Stomach smooth muscle (tissue), 2 donors: ENCODE measurements around the gene CLEC16A.

Experiments
- H3K27ac ChIP-seq: one replicate; pipeline ENCODE4 v1.7.0; 2013; ENCODE audit warnings: mild to moderate bottlenecking, low read length, inconsistent platforms
- H3K27me3 ChIP-seq, 2 donors: one replicate each; pipeline ENCODE4 v1.7.0; 2013; ENCODE audit warnings: low read length in 2 of 2; ENCODE audit not compliant: insufficient read depth in 2 of 2, control insufficient read depth in 1 of 2
- H3K36me3 ChIP-seq, 2 donors: one replicate each; pipeline ENCODE4 v1.7.0; 2013; ENCODE audit warnings: low read length in 2 of 2; ENCODE audit not compliant: control insufficient read depth in 2 of 2, insufficient read depth in 2 of 2
- H3K4me1 ChIP-seq: one replicate; pipeline ENCODE4 v1.7.0; 2013; ENCODE audit warnings: low read length; ENCODE audit not compliant: control insufficient read depth, insufficient read depth
- H3K4me3 ChIP-seq, 2 donors: one replicate each; pipeline ENCODE4 v1.7.0; 2013; ENCODE audit warnings: low read length in 2 of 2
- H3K9ac ChIP-seq, 2 donors: one replicate each; pipeline ENCODE4 v1.7.0; 2013; ENCODE audit warnings: low read length in 2 of 2, mild to moderate bottlenecking in 1 of 2
- H3K9me3 ChIP-seq, 2 donors: one replicate each; pipeline ENCODE4 v1.7.0; 2013; ENCODE audit warnings: low read length in 2 of 2; ENCODE audit not compliant: control insufficient read depth in 2 of 2
- donor health status: healthy.
- donor health status: Pancreatic carcinoma.

CLEC16A gene

GRCh38 chr16:11204513-11205047 lies 260.2 kb downstream of the CLEC16A start:
- Histone ChIP-seq H3K4me3 (no peak overlapping the region), H3K9ac (no peak overlapping the region)

GRCh38 chr16:11205065-11205699 lies 260.8 kb downstream of the CLEC16A start:
- peaks cover 0 to 6% of the 10 kb centered on the region in 2 donors for H3K9me3 ChIP-seq
- H3K36me3 ChIP-seq, result no peaks in the 10 kb centered on the region
- H3K27me3 ChIP-seq, result peaks cover 0 to 2% of the 10 kb centered on the region in 2 donors
- H3K4me1 ChIP-seq, result no peaks in the 10 kb centered on the region
- H3K27ac ChIP-seq, result no peak overlapping the region
- no peak overlapping the region for H3K9ac ChIP-seq
- H3K4me3 ChIP-seq, result no peak overlapping the region

More at GRCh38 chr16:11204513-11205047, 260.2 kb downstream of the CLEC16A start:
- Histone ChIP-seq H3K9me3 (peaks cover 0 to 6% of the 10 kb centered on the region in 2 donors), H3K36me3 (no peaks in the 10 kb centered on the region), H3K27ac (no peak overlapping the region), H3K27me3 (peaks cover 0 to 2% of the 10 kb centered on the region in 2 donors), H3K4me1 (no peaks in the 10 kb centered on the region)

GRCh38 chr16:11205754-11206581 lies 261.6 kb downstream of the CLEC16A start:
- Histone ChIP-seq H3K27ac (no peak overlapping the region), H3K27me3 (peaks cover 0 to 2% of the 10 kb centered on the region in 2 donors), H3K9ac (no peak overlapping the region), H3K36me3 (no peaks in the 10 kb centered on the region), H3K4me3 (no peak overlapping the region), H3K9me3 (peaks cover 0 to 6% of the 10 kb centered on the region in 2 donors), H3K4me1 (no peaks in the 10 kb centered on the region)

- Histone ChIP-seq H3K27me3 (peaks cover 2 to 4% of the 10 kb centered on the region in 2 donors), H3K9me3 (peaks cover 0 to 6% of the 10 kb centered on the region in 2 donors), H3K4me1 (no peaks in the 10 kb centered on the region), H3K9ac (no peak overlapping the region), H3K4me3 (no peak overlapping the region), H3K36me3 (no peaks in the 10 kb centered on the region), H3K27ac (no peak overlapping the region)
Observed at GRCh38 chr16:11207646-11208045, 263.3 kb downstream of the CLEC16A start.

- Histone ChIP-seq H3K9ac (no peak overlapping the region), H3K4me3 (no peak overlapping the region), H3K4me1 (no peaks in the 10 kb centered on the region), H3K27ac (no peak overlapping the region), H3K36me3 (no peaks in the 10 kb centered on the region), H3K27me3 (peaks cover 2 to 4% of the 10 kb centered on the region in 2 donors), H3K9me3 (peaks cover 0 to 13% of the 10 kb centered on the region in 2 donors)
Observed at GRCh38 chr16:11208916-11209665, 264.7 kb downstream of the CLEC16A start.

GRCh38 chr16:11210260-11210659 lies 265.9 kb downstream of the CLEC16A start:
- Histone ChIP-seq H3K4me3 (no peak overlapping the region), H3K9ac (no peak overlapping the region), H3K27ac (no peak overlapping the region), H3K4me1 (no peaks in the 10 kb centered on the region), H3K27me3 (peaks cover 2 to 4% of the 10 kb centered on the region in 2 donors), H3K36me3 (no peaks in the 10 kb centered on the region), H3K9me3 (peaks cover 0 to 13% of the 10 kb centered on the region in 2 donors)

GRCh38 chr16:11211061-11211976 lies 267.0 kb downstream of the CLEC16A start:
- no peaks in the 10 kb centered on the region for H3K4me1 ChIP-seq
- no peaks in the 10 kb centered on the region for H3K36me3 ChIP-seq
- H3K4me3 ChIP-seq, result no peak overlapping the region
- peaks cover 2 to 4% of the 10 kb centered on the region in 2 donors for H3K27me3 ChIP-seq
- peaks cover 2 to 17% of the 10 kb centered on the region in 2 donors for H3K9me3 ChIP-seq
- no peak overlapping the region for H3K27ac ChIP-seq
- no peak overlapping the region for H3K9ac ChIP-seq

- no peak overlapping the region for H3K4me3 ChIP-seq
Observed at GRCh38 chr16:11211977-11212797, 267.8 kb downstream of the CLEC16A start.

GRCh38 chr16:11212798-11213196 lies 268.4 kb downstream of the CLEC16A start:
- no peak overlapping the region for H3K4me3 ChIP-seq
- H3K9me3 ChIP-seq, result peaks cover 3 to 17% of the 10 kb centered on the region in 2 donors
- peaks cover 2 to 4% of the 10 kb centered on the region in 2 donors for H3K27me3 ChIP-seq
- H3K4me1 ChIP-seq, result no peaks in the 10 kb centered on the region
- H3K27ac ChIP-seq, result no peak overlapping the region
- H3K36me3 ChIP-seq, result no peaks in the 10 kb centered on the region
- no peak overlapping the region for H3K9ac ChIP-seq

More at GRCh38 chr16:11211977-11212797, 267.8 kb downstream of the CLEC16A start:
- H3K36me3 ChIP-seq, result no peaks in the 10 kb centered on the region
- peaks cover 2 to 4% of the 10 kb centered on the region in 2 donors for H3K27me3 ChIP-seq
- H3K9me3 ChIP-seq, result peaks cover 3 to 22% of the 10 kb centered on the region in 2 donors
- no peak overlapping the region for H3K9ac ChIP-seq
- no peaks in the 10 kb centered on the region for H3K4me1 ChIP-seq
- no peak overlapping the region for H3K27ac ChIP-seq
